Astrocyte (in vitro differentiated cells and primary cell): ENCODE measurements around the gene KRTAP9-7.

Source experiments
- EZH2 ChIP-seq: IDR thresholded peaks from 2 replicates; pipeline ENCODE4 v1.6.1; 2012; ENCODE audit warnings: mild to moderate bottlenecking, low read length, inconsistent platforms; ENCODE audit not compliant: insufficient read depth
- TF ChIP-seq, protein P1 (sequence below): IDR thresholded peaks from 2 replicates; pipeline ENCODE4 v1.5.1; 2011; ENCODE audit warnings: low read depth, mild to moderate bottlenecking, inconsistent platforms, low read length, moderate library complexity; ENCODE audit not compliant: insufficient read depth

- TF ChIP-seq, protein P1, sequence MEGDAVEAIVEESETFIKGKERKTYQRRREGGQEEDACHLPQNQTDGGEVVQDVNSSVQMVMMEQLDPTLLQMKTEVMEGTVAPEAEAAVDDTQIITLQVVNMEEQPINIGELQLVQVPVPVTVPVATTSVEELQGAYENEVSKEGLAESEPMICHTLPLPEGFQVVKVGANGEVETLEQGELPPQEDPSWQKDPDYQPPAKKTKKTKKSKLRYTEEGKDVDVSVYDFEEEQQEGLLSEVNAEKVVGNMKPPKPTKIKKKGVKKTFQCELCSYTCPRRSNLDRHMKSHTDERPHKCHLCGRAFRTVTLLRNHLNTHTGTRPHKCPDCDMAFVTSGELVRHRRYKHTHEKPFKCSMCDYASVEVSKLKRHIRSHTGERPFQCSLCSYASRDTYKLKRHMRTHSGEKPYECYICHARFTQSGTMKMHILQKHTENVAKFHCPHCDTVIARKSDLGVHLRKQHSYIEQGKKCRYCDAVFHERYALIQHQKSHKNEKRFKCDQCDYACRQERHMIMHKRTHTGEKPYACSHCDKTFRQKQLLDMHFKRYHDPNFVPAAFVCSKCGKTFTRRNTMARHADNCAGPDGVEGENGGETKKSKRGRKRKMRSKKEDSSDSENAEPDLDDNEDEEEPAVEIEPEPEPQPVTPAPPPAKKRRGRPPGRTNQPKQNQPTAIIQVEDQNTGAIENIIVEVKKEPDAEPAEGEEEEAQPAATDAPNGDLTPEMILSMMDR = no peak
- TF ChIP-seq EZH2 = no peak
Measured at GRCh38 chr17:41287050-41287449, 11.6 kb downstream of the KRTAP9-7 start.
